Activated effector memory CD4-positive, alpha-beta T cell treated with anti-CD3 and anti-CD28 coated beads, Interleukin-2, amount 50 U/mL, for 16 hours (primary cell): Measurements from ENCODE around the gene ROR2.

Source experiments
- DNase-seq: peaks from one replicate; pipeline ENCODE4 v3.0.0-alpha.2; 2020

Gene ROR2

DNA sequence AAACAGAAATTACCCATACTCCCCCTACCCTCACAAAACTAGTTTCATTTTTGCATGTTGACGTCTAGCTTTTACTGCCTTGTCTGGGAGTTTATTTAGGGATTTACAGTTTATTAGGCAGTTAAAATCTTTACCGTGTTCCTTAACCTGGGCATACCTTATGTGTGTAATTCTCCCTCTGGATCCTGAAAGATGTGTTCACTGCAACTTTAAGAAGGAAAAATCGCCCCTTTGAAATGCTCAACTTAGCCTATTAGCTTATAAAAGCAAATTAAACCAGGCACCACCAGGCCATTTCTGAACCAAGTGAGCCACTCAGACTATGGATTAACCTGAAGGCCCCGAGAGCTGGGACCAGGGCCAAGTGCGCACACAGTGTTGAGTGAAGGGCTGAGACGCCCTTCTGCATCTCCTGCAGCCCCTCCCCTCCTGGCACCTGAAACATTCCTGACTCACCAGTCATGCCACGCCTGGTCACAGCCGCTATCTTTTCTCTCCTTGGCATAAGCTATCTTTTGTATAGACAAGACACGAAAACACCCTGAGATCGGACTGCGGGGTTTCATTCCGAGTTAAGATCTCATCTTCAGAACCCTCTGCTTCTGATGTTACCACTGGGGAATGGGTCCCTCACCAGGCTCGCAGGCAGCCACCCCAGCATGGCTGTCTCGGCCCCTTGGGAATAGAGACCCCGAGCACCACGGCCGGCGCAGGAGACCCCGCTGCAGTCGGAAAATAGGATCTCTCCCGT lies 111.9 kb downstream of the ROR2 start:
- DNase-seq = no peak

DNA sequence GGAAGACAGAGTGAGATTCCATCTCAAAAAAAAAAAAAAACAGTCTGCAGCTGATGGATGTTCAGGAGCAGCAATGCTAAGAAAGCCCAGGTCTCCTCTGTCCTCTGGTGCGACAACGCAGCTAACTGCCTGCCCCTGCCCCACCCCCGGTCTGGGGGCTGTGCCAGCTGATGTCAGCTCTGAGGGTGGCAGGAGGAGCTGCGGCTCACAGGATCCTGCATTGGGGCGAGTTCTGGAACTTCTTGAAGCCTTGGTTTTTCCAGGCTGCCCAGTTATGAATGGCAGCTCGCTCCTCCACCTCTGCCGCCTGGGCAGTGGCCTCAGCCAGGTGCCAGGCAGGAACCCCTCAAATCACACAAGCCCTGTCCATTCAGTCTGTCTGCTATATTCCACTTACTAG lies 113.5 kb downstream of the ROR2 start:
- DNase-seq = no peak

DNA sequence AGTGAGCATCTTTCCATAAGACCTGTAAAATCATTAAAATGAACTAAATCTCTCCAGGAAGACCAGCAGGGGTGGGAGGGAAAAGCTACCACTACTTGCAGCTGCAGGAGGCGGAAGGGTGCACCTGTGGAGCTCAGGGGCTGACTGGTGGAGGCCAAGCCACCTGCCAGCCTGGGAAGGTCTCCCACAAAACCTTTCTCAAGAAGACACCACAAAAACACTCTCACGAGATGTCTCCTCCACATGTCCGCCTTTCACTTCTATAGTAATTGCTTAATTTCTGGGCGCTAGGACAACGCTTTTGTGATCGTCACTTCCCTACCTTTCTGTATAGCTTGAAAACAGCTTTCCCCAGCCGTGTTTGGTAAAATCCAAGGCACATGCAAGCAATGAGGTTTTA lies 114.4 kb downstream of the ROR2 start:
- no peak for DNase-seq

DNA sequence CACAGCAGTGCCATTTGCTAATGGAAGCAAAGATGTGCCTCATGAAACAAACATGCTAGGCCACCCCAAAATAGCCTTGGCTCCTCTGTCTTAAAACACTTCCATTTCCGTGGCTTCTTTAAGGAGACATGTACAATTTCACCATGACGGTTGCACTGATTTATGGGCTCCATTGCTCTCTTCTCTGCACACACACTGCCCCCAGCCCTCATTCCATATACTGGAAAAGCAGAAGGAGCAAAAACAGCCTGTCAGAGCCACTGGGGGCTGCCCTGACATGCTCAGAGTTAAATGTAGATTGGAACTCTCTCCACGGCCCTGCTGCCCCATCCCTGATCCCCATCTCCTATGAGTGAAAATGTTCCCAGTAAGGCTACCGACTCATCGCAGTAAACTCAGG lies 114.8 kb downstream of the ROR2 start:
- no peak for DNase-seq

DNA sequence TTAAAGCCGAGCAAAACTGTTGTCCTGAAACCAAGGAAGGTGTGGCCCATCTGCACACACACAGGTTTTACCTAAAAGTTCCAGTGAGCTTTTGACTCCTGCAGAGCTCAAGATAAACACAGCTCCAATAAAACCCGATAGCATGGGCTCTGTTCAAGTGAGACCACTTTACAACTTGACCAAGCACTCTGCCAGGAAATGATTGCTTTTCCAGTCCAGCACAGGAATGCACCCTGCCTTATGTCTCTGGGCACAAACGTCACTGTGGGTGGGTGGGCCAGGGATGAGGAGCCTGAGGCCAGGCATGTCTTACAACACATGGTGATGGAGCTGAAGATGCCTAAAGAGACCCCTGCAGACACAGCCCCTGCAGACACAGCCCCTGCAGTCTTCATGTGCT lies 115.3 kb downstream of the ROR2 start:
- no peak for DNase-seq

DNA sequence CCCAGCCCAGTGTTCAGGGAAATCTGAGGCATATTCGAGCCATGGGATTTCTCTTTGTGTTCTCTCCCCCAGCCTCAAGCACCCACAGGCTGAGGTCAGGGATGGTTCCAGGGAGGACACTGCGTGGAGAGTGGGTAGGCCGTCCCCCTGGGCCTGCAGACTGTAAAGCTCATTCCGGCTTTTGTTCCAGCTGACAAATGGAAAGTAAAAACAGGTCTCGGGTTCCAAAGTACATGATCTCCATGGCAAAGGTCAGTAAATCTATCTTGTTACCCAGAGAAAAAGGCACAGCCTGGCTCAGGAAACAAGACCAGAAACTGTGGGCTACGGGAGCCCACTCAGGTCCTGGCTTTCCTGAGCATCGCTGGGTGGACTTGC lies 116.2 kb downstream of the ROR2 start:
- DNase-seq = no peak

DNA sequence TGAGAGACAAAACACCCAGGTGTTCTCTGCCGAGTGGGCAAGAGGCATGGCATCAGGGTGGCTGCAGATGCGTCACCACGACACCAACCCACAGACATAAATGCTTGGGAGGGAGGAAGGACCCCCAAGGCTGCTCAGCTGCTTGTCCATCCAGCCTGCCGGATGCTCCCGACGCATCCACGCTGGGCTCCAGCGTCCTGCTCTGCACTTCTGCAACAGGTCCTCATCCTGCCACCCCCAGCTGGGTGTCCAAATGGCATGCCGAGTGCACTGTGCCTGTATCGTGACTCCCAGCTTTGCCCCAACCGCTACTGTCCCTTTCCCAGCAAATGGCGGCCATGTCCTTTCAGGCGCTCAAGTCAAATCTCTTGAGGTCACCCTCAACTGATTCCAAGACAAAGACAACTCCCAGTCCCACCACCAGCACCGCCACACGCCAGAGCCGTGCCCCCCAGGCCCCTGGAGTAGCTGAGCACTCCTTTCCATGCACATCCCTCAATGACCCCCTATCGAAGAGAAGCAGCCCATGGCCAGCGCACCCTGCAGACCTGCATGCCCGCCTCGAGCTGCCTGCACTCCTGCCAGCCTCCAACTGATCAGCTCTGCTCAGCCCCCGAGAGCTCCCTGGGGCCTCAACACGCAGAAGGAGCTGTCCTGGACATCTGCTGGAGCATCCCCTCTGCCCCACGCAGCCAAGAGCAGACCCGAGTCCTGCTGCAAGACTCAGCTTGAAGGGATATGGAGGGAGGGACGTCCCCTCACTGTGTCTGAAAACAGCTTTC lies 116.7 kb downstream of the ROR2 start:
- no peak for DNase-seq

DNA sequence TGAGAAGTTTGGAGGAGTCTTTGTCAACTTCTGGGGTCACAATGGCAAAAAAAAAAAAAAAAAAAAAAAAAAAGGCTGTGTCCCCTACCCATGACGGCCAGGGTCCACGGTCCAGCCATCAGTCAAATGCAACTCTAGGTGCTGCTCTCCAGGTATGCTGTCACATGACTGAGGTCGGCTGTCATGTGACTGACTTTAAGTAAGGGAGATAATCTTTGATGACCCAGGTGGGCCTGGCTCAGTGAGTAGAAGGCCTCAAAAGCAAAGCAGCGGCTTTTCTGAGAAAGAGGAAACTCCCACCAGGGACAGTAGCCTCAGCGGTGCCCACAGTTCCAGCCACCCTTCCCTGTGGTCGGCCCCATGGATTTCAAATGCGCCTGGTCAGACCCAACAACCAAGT lies 117.7 kb downstream of the ROR2 start:
- DNase-seq = no peak

DNA sequence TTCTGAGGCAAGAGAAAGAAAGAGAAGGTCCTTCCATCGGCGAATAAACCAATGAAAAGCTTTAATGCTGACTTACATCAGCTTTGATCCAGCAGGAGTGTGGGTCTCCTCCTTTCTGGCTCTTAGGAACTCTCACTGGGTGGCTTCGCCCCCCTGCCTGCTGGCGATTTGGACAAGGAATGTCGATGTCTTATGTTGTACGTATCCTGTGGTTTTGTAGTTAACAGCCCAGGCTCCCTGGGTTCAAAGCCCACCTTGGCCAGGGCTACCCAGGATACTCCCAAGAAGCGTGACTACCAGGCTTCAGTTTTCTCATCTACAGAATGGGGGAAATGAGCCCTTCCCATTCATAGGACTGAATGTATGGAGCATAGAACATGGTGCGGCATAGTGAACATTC lies 124.2 kb downstream of the ROR2 start:
- DNase-seq = no peak

DNA sequence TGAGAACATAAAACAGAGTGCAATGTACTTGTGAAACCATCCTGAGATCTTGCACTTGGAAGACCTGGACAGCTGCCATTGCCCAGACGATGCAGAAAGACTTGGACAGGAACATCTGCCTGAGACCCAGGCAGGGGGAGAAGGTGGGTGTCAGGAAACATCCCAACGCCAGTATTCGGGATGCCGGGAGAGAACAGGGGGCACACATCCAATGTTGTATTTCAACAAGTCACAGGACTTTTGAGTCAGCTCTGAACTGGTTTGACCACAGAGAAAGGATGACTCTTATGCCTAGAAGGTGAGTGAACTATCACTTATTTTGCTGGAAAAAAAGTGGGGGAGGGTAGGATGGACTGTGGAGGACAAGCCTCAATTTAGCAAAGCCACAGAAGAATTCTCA lies 124.6 kb downstream of the ROR2 start:
- DNase-seq = peak; percentile 25

DNA sequence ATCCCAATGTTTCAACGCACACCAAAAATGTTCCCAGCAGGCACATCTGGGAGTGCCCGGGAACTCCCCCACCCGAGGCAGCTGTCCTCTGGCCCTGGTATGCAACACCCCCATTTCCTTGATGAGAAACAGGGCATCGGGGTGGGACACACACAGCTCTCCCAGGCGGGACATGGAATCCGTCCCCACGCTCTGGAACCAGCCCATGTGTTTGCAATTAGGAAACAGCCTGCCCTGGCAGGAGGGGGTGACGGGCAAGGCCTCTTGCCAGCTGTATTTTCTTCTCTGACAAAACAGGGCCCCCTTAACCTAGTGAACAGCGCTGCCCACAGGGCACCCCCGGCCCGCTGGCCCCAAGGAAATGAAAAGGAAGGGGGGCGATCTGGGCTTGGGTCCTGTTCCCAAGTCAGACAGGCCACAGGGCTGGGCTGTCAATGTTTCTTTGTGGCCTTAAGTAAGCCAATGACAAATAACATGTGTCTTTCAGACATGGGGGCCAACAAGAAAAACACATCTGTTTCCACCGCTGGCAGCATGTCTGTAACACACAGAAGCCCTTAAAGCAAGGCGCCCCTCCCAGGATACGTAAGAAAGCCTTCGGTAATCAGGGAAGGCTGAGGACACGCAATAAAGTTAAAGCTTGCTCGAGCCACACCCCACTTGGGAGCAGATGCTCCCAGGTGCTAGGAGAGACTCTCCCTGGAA lies 125.3 kb downstream of the ROR2 start:
- DNase-seq = peak; percentile 10

DNA sequence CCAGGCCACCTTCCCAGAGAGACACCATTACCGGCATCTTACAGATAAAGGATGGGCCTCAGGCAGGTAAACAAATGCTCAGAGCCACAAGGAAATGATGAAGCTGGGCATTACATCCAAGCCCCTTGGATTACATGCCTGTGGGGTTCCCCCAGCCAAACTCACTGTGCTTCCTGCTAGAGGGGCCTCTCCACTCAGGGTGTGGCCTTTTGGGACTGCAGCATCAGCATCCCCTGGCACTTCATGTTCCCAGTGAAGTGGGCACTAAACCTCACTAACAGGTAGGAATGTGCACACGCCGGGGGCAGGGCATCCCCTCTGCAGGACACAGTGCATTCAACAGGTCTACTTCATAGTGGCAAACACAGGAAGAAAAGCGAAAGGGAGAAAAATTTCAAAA lies 125.9 kb downstream of the ROR2 start:
- DNase-seq = peak; percentile 13

DNA sequence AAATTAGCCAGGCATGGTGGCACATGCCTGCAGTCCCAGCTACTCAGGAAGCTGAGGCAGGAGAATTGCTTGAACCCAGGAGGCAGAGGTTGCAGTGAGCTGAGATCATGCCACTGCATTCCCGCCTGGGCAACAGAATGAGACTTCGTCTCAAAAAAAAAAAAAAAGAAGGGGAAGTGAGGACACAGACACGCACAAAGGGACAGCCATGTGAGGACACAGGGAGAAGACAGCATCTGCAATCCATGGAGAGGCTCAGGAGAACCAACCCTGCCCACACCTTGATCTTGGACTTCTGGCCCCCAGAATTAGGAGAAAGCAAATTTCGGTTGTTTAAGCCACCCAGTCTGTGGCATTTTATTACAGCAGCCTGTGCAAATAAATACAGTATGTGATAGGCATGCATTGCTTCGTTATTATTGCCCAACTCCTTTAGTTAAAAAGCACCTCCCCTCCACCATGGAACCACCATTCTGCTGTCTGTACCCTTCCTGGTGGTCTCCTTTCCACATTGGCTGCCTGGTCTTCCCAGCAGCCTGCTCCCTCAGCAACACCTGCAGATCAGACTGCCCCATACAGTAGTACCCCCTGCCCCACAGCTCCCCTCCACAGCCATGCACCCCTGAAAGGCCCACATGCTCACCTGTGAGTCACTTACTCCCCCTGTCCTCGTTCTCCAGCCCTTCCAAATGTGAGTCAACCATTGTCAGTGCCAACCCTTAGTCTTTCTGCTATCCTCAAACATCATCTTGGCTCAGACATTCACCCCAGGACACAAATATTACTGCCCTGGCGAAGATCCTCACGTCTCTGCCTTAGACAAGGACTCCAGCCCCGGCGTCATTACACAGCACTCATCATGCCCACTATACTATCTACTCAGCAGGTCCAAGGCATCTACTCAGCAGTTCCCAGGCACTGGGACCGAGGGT lies 128.8 kb downstream of the ROR2 start:
- peak; percentile 17 for DNase-seq

DNA sequence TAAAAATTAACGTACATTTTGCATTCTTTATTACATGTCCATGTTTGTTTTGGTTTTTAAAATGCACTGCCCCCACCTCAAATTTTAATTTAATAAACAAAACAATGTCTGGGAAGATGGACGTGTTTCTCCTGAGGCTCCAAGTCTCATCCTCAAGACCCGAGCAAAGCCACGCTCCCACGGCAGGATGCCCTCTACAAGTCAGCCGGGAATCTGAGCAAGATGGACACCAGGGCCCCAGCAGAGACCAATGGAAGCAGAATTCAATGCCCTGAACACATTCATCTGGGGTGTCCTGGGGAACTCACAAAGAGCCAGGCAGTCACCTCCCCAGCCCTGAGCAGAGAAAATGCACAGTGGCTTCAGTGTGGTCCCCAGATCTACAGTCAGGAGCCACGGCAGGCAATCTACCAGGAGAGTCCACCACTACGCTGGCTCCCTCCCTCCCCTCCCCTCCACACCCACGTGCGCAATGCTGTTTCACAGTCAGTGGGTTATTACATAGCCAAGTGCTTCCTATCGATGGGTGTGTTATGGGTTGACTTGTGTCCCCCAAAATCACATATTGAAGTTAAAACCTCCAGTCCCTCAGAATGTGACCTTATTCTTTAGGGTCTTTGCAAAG lies 129.8 kb downstream of the ROR2 start:
- DNase-seq = peak; percentile 16

DNA sequence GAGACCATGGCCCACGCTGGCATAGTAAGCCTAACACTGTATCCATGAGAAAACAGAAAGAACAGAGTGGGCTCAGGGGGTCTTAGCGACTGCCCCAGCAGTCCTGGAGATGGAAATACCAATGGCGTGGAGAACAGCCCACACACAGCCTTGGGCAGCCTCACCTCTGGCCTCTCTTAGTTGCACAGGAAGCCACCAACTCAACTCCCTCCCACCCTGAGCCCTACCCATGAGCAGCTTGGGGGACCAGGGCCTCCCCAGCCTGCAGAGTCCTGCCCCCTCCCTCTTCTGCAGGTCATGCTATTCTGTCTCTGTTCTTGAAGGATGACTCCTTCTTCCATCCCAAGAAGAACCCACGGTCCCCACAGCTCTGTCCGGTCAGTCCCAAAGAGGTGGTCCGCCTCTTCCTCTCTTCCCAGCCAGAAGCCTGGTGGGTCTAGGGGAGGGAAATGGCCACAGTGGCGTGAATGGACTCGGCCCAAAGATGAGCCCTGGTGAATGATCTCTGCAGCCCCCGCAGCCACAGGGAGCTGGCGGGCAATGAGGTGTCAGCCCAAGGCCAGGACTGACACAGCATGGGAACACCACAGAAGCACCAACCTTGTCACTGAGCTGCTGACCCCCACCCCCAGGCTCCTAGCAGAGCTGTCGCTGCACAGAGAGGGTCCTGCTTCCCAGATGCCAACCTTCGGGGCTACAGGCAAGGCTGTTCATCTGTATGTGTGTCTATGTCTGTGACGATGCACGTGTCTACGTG lies 131.2 kb downstream of the ROR2 start:
- DNase-seq = peak; percentile 46

DNA sequence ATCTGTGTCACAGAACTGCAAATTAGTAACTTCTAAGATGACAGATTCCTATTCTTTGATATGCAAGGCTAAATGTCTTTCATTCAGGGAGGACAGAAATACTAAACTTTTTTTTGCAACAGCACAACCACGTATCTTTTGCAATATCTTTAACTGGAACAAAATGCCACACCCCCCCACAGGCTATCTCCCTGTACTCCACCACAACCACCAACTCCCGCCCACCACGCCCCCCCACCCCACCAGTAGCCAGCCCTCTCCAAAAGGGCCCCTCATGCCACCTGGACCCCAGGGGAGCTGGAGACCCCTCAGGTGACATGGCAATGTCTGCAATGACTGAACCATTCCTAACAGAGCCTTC lies 131.8 kb downstream of the ROR2 start:
- DNase-seq = no peak

DNA sequence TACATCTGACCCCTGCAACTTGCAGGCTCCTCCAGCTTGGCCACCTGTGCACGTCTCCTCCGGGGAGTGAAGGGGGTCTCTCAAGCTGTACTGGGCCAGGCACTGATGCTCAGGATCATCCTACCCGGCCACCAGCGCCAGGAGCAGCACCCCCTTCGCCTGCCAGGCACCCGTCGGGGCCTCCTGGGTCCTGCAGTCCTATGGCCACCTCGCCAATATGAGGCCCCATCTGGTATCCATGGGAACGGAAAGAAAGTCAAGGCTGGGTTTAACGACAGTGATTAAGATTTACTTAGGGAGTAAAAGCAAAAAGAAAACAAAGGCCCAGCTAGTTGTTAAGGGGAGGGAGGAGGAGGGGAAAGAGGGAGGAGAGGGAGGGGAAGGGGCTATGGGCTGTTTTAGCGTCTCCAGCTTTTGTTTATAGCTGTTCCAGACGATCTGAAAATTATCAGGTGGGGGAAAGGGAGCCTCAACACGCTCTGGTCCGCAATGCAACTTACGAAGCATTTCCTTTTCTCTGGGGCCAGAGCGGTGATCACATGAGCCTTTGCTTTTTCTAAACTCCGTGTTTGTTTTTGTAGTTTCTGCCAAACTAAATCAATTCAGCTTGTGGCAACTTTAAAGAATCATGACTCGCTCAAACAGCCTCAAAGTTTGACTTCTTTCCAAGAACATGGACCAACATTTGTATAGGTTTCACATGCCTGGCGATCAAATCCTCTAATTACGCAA lies 132.4 kb downstream of the ROR2 start:
- peak; percentile 24 for DNase-seq

DNA sequence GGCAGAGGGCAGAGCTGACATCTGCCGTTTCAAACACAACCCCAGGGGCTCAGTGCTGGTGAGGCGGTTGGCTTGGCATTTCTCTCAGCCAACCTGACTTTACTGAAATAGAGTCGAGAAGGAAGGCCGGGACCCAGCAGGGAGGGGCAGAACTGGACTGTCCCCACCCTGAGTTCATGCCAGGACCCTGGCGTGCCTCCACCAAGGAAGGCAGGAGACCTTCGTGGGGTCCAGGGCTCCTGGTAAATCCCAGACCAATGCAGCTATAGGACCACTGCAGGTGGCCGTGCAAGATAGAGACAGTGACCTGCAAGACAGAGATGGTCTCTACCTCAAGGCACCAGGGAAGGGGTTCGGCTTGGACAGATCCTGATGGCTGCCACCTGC lies 132.9 kb downstream of the ROR2 start:
- DNase-seq = peak; percentile 34

DNA sequence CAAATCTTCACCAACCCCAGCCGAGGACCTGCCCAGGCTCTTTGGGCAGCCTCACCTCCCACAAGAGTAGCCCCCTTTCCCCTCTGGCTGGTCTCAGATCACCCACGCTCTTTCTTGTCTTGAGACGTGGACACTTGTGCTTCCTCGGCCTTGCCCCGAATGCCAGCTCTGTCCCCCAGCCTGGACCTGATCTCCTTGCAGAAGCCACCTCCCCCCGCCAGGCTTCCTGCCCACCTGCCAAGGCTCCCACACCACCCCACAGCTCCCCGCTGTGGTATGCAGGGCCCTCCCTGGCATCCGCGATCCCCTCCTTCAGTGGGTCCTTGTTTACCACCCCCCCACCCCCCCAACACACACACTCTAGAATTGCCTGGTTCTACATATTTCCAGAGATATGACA lies 133.7 kb downstream of the ROR2 start:
- DNase-seq = peak; percentile 24

DNA sequence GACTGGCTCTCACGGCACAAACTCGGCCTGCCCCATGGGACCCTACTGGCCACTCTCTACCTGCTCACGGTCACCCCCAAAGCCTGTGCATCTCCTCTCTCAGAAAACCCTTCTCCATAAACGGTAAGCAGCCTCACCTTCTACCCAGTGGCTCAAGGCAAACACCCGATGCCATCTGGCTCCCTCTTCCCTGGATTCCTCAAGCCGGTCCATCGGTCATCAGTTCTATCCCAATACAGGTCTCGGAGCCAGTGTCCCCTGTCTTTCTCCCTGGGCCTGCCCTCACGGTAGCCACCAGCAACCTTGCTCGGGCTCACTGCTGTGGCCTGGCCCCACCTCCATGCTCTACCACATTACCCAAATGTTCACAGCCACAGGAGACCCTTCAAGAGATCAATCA lies 134.1 kb downstream of the ROR2 start:
- no peak for DNase-seq

DNA sequence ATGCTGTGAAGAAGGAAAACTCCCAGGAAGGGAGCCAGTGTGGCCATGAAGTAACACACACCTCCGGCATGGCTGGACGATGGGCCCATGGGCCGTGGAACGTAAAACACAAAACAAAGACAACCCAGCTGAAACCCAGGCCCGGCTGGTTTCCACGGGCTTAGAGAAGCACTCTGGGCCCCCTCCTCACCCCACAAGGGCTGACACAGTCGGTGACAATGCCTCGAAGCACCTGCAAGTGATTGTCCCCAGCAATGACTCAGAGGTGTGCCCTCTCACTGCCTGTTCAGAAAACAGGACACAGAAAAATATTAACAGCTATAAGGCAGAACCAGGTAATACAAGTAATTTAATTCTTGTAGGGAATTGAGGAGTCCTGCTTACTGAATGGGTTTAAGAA lies 135.3 kb downstream of the ROR2 start:
- DNase-seq = no peak
